Measurements from ENCODE around the gene TNFAIP8L3.
"Not testable (repeated sequence)": the region's sequence is repeated elsewhere in the genome, so short reads cannot be mapped to it uniquely, and the experiment has no call there.

Gene TNFAIP8L3

DNA sequence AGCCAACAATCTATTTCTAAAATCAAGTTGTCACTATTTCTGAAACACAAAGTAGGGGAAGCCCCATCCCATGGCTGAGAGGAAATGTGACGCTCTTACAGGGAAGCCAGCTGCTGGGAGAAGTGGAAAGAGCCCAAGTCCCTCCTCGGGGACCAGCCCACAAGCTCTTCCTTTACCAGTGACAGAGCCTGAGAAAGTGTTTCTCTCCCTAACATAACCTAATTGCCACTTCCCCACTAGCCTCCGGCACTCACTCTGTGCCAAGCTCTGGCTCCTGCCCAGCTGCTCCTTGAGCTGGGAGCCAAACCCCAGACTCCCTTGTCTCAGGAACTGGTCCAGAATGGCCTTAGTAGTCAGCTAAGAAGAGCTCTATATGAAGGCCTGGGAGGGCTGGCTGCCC lies 42.9 kb downstream of the TNFAIP8L3 start:
- peak; percentile 63 to 83 (median 82) for DNase-seq

DNA sequence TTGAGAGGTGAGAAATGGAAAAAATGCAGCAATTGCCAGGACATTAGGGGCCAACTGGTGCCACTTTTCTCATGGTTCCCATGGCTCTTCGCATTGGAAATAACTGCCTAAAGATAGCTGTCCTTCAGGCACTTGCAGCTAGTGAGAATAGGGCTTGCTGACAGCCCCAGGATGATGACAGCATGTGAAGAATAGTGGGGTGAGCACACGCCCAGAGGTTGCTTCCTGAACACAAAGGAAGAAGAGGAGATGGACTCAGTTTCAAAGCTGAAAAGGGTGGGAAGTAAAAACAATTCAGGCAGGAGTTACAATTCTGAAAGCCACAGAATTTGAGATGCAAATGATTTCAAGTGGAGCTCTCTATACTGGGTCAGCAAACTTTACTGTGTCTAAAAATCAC lies 45.6 kb downstream of the TNFAIP8L3 start:
- peak; percentile 8 to 41 (median 10) for DNase-seq

DNA sequence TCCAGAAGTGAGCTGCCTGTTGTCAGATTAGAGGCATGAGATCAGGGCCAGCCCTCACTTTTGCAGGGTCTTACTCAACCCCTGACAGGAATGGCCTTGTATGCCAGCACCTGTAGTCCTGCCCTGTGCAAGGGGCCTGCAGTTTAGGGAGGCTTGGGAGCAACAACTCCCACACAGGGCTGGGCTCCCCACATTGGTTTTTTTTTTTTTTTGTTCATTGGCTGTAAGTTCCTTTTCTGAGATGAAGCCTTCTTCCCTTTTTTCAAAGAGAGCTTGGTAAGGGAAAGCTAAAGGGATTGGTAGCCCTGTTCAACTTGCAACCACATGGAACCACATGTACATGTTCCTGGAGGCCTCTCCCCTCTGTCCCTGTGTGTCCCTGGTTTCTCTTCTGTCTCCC lies 46.4 kb downstream of the TNFAIP8L3 start:
- DNase-seq = peak; percentile 49 to 76 (median 67)

DNA sequence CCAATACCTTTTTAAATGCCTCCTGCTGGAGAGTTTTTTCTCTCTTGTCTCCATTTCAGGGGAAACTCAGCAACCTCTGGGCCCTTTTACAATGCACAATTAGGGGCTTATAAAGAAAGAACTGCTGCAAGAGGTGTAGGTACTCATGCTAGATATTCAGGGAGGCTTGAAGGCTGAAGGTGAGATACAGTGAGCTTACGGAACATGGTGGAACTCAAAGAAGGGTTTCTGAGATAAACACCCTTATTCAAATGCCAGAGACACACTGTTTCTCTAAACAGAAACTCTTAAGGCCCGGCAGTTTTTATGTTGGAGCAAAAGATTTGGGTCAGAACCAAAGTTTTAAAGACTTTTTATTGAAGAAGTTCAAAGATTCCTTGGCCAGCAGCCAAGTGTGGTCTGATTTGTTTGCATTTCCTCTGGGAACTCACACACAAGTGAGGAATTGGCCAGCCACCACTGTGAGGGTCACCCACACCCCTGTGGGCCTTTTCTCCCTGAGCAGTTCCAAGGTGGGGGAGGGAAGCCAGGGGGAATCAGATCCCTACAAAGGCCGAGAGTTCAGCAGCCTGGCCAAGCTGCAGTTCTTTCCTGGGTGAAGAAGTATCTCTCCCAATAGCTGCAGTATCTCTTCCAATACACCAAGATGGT lies 47.8 kb downstream of the TNFAIP8L3 start:
- DNase-seq = peak in 1 of 3 donors; percentile 6

DNA sequence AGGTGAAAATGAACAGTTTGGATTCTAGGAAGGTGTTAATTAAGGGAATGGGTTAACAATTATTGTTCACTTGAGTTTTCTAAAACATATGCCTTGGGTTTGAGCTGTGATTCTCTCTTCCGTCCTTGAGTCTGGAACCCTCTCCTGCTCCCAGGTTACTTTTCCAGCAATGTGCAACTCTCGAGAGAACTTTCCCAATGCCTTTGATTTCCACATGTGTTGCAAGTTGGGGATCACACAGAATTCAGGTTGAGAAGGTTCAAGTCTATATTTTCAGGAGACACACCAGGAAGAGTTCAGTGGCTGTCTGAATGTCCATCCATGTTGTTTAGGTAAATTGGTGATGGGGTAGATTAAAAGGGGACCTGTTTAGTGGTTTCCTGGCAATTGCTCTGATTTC lies 48.7 kb downstream of the TNFAIP8L3 start:
- no peak for DNase-seq

DNA sequence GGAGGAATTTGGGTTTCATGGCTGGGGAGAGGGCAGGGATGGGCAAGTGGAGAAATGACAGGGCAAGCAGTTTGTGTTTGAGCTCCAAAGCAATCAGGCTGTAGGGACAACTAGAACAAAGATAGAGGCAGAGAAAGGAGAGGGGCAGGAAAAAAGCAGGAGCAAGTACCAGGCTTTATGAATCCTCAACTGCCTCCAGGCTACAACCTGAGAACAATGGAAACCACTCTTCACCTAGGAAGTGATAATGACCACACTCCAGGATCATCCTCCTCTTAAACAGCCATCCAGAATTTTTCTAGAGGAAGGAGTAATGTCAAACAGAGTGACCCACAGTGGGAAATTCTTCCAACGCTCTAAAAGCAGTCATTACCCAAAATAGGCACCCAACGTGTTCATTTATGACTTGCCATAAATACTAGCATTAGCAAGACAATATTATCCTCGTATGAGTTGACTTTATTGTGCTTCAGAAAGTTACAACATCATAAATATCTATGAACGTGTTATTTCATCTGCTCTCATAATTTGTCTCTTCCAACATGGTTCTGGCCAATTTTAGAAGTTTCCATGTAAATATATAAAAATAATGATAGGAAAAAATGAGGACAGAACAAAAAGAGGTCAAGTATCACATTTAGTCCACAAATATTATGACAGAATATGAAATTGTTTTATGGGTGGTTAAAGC lies 50.5 kb downstream of the TNFAIP8L3 start:
- DNase-seq = no peak

DNA sequence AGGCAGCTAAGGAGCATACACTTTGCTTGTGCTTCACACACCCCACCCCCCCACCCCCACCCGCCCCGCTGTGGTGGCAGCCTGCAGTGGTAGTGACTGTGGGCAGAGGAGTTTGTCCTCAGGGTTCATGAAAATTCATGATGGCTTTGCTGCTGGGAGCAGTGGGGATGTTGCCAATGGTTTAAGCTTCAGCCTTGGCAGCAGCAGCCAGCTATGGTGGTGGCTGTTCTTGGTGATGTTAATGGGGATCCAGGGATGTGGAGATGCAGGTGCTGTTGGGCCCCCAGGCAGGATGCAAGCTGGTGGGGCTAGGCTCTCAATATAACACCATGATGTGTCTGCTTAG lies 55.8 kb downstream of the TNFAIP8L3 start:
- no peak for DNase-seq

DNA sequence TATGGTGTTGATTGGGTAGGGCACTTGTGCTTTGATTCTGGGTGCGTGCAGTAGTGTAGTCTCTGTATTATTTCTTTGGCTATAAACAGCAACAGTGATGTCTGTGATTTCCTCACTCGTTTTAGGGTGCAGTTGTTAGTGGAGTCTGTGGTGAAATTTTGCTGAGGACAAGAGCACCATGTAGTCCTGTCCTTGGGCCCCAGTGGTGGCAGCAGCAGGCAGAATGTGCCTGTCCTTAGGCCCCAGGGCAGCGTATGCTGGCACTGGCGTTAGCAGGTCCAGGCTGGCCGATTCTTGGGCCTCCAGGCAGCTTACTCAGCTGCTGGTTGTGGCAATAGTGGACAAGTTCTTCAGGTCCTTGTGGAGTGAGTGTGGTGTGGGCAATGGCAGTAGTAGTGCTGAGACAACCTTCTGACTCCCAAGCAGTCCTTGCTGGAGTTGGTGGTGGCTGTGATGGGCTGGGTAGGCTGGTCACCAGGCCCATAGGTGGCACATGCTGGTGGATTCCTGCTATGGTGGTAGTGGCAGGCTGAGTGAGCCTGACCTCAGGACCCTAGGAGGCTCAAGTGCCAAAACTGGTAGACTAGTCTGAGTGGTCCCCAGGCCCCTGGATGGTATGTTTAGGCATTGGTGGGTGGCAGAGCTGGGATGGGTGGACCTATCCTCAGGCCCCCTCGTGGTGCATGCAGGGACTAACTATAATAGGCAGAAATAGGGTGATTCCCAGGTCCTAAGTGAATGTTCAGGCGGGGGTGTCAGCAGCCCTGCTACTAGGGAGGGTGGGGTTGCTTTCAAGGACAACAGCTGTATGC lies 56.3 kb downstream of the TNFAIP8L3 start:
- no peak for DNase-seq

DNA sequence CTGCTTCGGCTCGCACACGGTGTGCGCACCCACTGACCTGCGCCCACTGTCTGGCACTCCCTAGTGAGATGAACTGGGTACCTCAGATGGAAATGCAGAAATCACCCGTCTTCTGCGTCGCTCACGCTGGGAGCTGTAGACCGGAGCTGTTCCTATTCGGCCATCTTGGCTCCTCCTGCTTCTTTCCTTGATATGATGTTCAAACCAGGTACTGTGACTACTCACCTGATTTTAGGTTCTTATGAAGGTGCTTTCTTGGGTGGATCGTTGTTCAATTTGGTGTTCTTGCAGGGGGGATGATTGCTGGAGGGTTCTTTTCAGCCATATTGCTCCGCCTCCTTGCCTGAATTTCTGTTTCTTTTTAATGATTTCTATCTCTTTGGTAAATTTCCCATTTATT lies 57.2 kb downstream of the TNFAIP8L3 start:
- DNase-seq = not testable (repeated sequence)

DNA sequence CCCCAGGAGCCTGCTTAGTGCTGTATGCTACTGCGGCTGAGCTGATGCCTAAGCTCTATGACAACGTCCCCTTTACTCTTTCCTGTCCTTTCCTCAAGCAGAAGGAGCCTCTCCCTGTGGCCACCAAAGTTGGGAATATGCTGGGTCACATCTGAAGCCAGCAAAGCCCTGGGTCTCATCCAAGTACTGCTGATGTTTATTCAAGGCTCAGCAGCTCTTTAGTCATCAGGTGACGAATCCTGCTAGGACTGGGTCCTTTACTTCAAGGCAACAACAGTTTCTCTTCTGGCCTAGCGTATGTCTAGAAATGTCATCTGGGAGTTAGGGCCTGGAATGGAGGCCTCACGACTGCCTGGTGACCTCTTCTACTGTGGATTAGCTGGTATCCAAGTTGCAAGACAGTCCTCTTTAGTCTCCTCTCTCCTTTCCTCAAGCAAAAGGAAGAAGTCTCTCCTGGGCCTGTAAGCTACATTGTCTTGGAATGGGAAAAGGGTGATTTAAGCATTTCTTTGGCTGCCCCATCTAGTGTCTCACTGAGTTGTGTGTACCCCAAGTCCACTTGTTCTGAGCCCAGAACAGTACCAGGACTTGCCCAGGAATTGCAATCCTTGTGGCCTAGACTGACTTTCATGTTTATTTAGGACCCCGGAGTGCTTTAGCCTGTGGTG lies 63.9 kb downstream of the TNFAIP8L3 start:
- DNase-seq = no peak

DNA sequence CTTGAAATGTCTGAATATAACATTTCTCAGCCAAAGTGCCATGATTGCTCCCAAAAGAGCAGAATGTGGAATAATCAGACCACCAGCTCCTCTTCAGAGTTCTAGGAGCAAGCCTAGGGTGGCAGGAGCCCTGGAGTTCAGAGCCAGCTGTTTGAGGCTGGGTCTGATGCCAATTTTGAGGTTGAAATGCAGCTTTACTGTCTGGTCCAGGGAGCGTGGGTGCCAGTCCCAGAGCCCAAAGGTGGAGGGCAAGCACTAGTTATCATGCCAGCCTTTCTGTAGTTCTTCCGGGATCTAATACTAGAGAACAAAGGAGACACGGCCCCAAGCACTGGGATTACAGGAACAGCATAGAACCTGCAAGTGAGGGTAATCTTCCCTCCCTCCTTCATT lies 69.3 kb downstream of the TNFAIP8L3 start:
- DNase-seq = no peak

DNA sequence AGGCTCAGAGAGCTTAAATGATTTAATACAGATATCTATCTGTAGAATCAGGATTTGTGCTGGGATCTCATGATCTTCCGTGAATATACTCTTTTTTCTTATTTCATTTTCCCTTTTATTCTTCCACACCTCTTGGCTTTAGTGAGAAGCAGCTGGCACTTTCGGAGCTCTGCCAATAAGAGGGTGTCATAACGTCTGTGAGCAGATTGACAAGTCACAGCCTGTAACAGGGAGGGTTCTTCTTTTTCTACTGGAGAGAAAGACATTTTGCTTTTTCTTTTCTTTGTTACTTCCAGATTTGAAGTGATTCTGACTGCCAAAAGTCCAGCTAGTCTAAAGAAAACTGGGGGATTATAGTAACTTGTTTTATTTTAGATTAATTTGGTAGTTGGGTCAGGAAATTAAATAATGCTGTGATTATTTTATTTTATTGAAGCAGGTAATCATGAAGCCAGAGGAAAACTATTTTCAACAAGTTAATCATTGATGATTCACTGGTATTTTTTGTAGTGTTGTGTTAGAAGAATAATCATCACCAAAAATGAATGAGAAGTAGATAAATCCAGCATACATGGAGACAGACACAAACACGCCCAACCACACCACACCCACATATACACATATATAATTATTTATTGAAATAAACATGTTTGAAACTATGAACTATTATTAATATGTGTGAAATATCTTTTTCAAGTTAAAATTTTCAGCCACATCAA lies 69.8 kb downstream of the TNFAIP8L3 start:
- no peak for DNase-seq

DNA sequence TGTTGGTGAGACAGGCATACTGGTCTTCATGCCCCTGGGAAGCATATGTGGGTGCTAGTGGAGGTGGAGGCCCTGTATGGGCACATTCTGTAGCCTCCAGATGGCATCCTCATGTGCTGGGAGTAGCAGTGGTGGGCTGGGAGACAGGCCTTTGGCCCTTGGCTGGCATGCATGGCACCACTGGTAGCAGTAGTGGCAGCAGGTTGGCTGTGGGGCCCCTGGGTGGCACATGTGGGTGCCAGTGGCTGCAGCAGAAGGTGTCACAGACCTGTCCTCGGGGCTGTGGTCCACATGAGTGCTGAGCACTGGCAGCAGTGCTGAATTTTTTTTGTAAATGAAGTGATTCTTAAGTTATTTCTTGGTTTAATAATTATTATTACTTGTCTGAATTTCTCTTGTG lies 71.2 kb downstream of the TNFAIP8L3 start:
- DNase-seq = no peak

DNA sequence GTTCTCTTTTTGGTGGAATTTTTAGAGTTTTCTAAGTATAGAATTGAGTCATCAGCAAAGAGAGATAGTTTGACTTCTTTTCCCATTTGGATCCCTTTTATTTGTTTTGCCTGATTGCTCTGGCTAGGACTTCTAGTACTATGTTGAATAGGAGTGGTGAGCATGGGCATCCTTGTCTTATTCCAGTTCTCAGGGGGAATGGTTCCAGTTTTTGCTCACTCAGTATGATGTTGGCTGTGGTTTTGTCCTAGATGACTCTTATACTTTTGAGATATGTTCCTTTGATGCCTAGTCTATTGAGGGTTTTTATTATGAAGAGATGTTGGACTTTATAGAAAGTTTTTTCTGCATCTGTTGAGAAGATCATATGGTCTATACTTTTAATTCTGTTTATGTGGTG lies 72.5 kb downstream of the TNFAIP8L3 start:
- DNase-seq = no peak

DNA sequence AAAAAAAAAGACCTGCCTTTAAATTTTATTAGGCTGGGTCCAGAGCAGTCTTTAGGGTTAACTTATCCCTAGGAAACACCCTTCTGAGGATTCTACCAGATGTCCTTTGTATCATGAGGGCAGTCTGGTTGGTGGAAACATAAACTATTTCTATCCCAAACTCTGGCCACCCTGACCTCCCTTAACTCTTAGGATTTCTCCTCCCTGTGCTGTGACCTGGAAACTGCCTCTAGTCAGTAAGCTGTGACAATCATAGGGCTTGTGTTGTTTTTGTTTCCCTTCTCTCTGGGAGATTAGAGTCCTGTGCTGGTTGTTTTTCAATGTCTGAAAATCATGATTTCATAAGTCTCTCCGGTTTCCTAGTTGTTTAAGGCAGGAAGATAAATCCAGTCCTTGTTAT lies 78.1 kb downstream of the TNFAIP8L3 start:
- DNase-seq = no peak

DNA sequence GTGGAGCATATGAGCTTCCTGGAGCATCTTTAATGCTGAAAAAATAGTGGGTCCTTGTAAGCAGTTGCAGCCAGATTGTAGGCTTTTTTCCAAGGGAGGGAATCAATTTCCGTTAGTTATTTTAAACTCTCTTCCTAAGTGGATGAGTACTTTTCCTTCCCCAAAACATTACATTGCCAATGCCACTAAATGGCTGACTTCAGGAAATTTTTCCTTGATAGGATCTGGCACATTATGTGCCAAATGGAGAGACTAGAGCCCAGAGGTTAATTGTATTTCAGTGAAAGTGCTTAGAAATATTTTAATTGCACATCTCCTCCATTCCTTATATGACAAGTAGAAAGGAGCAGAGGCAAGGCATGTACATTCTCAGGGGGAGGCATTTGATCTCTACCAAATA lies 83.5 kb downstream of the TNFAIP8L3 start:
- no peak for DNase-seq

DNA sequence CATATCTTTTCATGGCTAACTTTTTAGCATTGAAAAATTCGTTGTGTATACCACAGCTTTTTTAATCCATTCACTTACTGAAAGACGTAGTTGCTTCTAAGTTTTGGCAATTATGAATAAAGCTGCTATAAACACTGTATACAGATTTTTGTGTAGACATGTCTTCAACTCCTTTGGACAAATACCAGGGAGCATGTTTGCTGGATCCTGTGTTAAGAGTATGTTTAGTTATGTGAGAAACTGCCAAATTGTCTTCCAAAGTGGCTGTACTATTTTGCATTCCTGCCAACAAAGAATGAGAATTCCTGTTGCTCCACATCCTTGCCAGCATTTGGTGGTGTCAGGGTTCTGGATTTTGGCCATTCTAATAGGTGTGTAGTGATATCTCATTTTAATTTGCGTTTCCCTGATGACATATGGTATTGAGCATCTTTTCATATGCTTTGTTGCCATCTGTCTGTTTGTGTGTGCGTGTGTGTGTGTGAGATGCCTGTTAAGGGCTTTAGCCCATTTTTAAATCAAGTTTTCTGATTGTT lies 87.5 kb downstream of the TNFAIP8L3 start:
- DNase-seq = no peak

All from suppressor macrophage treated with lipopolysaccharide for 1 hour (primary cell).